ENCODE results near the gene ELAVL4.

GRCh38 chr1:50172299-50172698 lies 63.6 kb downstream of the ELAVL4 start:
- TF ChIP-seq CTCF (IDR thresholded peaks at IDR 0.05; ENCODE audit: insufficient read depth, low read length, poor library complexity, severe bottlenecking) (no peak), EZH2phosphoT487 (conservative IDR thresholded peaks at IDR 0.05; ENCODE audit: low read length) (no peak)

Data from SU-DHL-6 (cell line).